ENCODE results near the gene PTPRC.

GRCh38 chr1:198772626-198773025 is 133.8 kb downstream of the PTPRC start:
- no peak for TF ChIP-seq BHLHE40 (IDR thresholded peaks at IDR 0.05; ENCODE audit: borderline replicate concordance)
- no peak for TF ChIP-seq FOXK2 (IDR thresholded peaks at IDR 0.05)

Data from HEK293T (cell line).